Hypothalamus (tissue), 51 donors: Measurements from ENCODE around the gene TMEM53.

Experiments
- DNase-seq, 51 donors: peaks; one replicate each; lab custom pipeline; 2025; lab: John Stamatoyannopoulos, UW

The TMEM53 gene

DNA sequence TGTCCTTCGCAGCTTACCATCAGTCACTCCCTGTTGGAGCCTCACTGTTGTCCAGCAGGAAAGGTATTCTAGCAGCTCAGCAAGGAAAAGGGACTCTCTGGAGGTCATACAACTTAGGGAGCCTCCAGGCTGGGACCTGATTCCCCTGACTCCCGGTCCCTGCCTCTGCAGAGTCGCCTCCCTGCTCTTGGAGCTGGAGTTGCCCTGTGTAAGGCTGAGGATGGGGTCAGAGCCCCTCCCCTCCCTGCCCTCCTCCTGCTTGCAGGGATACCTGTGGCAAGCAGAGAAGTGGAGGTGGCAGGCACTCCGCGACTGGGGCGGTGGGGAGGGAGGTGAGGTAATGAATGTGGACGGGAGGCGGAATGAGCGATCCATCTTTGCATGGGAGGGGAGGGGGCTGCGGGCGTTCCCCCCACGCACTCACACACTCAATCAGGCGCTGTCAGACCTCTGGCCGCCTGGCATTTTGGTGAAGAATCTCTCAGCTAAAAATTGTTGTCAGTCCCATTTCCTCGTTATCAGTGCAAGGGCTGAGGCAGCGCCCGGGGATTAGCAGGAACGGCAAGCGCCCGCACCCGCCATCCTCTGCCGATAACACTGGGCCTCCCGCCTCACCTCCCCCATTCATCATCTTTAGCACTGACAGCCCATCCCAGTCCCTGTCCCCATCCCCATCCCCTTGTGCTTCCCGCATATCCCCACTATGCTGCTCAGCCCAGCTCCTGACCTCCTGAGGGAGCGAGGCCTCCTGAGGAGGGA is 64.3 kb downstream of the TMEM53 start:
- DNase-seq: no peak

DNA sequence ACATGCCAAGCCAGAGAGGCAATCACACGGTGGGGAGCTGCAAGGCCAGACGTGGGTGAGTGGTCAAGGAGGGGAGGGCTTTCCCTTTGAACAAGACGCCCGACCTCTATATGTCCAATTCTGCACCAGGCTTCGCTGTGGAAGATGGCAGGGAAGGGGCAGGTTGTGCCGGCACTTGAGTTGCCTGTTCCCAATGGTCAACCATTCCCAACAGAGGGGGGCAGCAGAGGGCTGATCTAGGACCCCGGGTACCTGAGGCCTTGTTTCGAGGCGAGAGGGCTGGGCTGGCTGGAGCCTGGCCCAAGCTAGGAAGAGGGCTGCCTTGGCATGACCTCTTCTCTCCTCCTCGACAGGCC is 64.9 kb downstream of the TMEM53 start:
- peak in 26 of 51 donors; percentile 6 to 54 (median 25) for DNase-seq

GRCh38 chr1:44608141-44608540 is 66.1 kb downstream of the TMEM53 start:
- DNase-seq: no peak

GRCh38 chr1:44606701-44607281 is 67.5 kb downstream of the TMEM53 start:
- DNase-seq: no peak

GRCh38 chr1:44605914-44606615 is 68.2 kb downstream of the TMEM53 start:
- no peak for DNase-seq

GRCh38 chr1:44604157-44604955 is 69.9 kb downstream of the TMEM53 start:
- no peak for DNase-seq

- DNase-seq: no peak
Measured at GRCh38 chr1:44603718-44604117, 70.6 kb downstream of the TMEM53 start.
